Measurements from ENCODE around the gene GCHFR.
A peak's percentile ranks its signal among the peaks of the same experiment; 100 is the strongest.

GCHFR gene

DNA sequence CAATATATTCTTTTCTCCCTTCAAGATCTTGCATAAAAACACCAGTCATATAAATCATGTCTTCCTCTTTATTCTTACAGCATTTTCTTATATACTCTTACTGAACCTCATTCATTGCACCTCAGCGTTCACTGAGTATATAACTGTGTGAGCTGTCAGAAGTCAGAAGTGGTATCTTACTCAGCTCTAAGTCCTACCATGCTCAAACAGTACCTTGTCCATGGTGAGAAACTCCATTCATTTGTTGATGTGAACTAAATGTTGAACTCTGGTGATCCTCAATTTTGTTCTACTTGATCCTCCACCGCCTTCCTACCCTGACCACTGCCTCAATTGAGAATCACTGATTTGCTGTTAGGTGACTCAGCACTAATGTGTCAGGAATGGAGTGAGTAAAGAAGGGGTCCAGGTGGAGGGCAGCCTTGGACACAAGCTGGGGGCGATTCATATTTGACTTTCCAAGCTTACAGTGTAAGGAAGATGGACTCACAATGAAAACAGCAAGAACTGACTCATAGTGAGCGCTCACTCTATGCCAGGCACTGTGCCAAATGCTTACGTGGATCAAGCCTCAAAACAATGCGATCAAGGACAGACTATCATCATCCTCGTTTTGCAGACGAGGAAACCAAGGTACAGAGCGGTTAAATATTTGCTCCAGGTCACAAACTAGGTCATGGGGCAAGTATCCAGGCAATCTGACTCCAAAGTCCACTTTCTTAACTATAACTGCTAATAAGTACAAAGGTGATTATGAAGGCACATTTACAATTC is 29.5 kb downstream of the GCHFR start:
- no peak overlapping the region for H3K4me3 ChIP-seq (ENCODE audit: low read length in 2 of 2)
- H3K4me1 ChIP-seq (ENCODE audit: control insufficient read depth, insufficient read depth, low read length): peaks cover 4% of the 10 kb centered on the region
- H3K27ac ChIP-seq (ENCODE audit: low read length): no peak overlapping the region
- H3K36me3 ChIP-seq (ENCODE audit: control insufficient read depth in 2 of 2, insufficient read depth in 2 of 2, low read length in 2 of 2): peaks cover 0 to 7% of the 10 kb centered on the region in 2 donors
- no peaks in the 10 kb centered on the region for H3K27me3 ChIP-seq (ENCODE audit: control insufficient read depth in 1 of 2, insufficient read depth in 2 of 2, low read length in 2 of 2)
- H3K9me3 ChIP-seq (ENCODE audit: control insufficient read depth in 2 of 2, low read length in 2 of 2): no peaks in the 10 kb centered on the region
- no peak overlapping the region for H3K9ac ChIP-seq (ENCODE audit: low read length in 2 of 2)

- H3K27ac ChIP-seq (ENCODE audit: low read length): no peak overlapping the region
These were observed 32.2 kb downstream of the GCHFR start for GRCh38 chr15:40796041-40796440.

DNA sequence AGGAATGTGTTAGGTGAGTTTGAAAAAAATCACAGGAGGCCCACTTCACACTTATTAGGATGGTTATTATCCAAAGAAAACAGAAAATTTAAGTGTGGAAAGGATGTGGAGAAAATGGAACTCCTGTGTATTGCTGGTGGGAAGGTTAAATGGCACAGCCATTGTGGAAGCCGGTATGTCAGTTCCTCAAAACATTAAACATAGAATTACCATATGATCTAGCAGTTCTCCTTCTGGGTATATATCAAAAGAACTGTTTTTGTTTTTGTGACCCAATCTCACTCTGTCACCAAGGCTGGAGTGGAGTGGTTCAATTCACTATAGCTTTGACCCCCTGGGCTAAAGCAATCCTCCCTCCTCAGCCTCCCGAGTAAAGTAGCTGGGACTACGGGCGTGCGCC is 32.6 kb downstream of the GCHFR start:
- no peaks in the 10 kb centered on the region for H3K27me3 ChIP-seq (ENCODE audit: control insufficient read depth in 1 of 2, insufficient read depth in 2 of 2, low read length in 2 of 2)
- no peak overlapping the region for H3K9ac ChIP-seq (ENCODE audit: low read length in 2 of 2)
- no peaks in the 10 kb centered on the region for H3K4me1 ChIP-seq (ENCODE audit: control insufficient read depth, insufficient read depth, low read length)
- H3K36me3 ChIP-seq (ENCODE audit: control insufficient read depth in 2 of 2, insufficient read depth in 2 of 2, low read length in 2 of 2): peaks cover 4 to 8% of the 10 kb centered on the region in 2 donors
- no peak overlapping the region for H3K27ac ChIP-seq (ENCODE audit: low read length)
- no peak overlapping the region for H3K4me3 ChIP-seq (ENCODE audit: low read length in 2 of 2)
- H3K9me3 ChIP-seq (ENCODE audit: control insufficient read depth in 2 of 2, low read length in 2 of 2): no peaks in the 10 kb centered on the region

More at GRCh38 chr15:40796041-40796440, 32.2 kb downstream of the GCHFR start:
- Histone ChIP-seq H3K4me1 (ENCODE audit: control insufficient read depth, insufficient read depth, low read length) (no peaks in the 10 kb centered on the region), H3K9me3 (ENCODE audit: control insufficient read depth in 2 of 2, low read length in 2 of 2) (no peaks in the 10 kb centered on the region), H3K4me3 (ENCODE audit: low read length in 2 of 2) (no peak overlapping the region), H3K9ac (ENCODE audit: low read length in 2 of 2) (no peak overlapping the region), H3K27me3 (ENCODE audit: control insufficient read depth in 1 of 2, insufficient read depth in 2 of 2, low read length in 2 of 2) (no peaks in the 10 kb centered on the region), H3K36me3 (ENCODE audit: control insufficient read depth in 2 of 2, insufficient read depth in 2 of 2, low read length in 2 of 2) (peaks cover 2 to 8% of the 10 kb centered on the region in 2 donors)

DNA sequence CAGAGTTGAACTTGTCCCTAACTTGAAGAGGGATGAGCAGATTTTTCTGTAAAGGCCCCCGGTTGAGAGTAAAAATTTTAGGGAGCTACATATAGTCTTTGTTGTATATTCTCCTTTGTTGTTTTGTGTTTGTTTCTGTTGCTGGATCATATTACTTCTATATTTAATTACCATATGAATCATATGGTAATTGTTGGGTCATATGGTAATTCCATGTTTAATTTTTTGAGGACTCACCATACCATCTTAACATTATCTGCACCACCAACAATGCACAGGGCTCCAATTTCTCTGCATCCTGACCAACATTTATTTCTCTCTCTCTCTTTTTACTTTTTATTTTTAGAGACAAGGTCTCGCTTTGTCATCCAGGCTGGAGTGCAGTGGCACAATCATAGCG is 35.7 kb downstream of the GCHFR start:
- Histone ChIP-seq H3K27me3 (ENCODE audit: control insufficient read depth in 1 of 2, insufficient read depth in 2 of 2, low read length in 2 of 2) (no peaks in the 10 kb centered on the region), H3K4me3 (ENCODE audit: low read length in 2 of 2) (no peak overlapping the region), H3K4me1 (ENCODE audit: control insufficient read depth, insufficient read depth, low read length) (no peaks in the 10 kb centered on the region), H3K9me3 (ENCODE audit: control insufficient read depth in 2 of 2, low read length in 2 of 2) (no peaks in the 10 kb centered on the region), H3K27ac (ENCODE audit: low read length) (no peak overlapping the region), H3K9ac (ENCODE audit: low read length in 2 of 2) (no peak overlapping the region), H3K36me3 (ENCODE audit: control insufficient read depth in 2 of 2, insufficient read depth in 2 of 2, low read length in 2 of 2) (peaks cover 3 to 4% of the 10 kb centered on the region in 2 donors)

DNA sequence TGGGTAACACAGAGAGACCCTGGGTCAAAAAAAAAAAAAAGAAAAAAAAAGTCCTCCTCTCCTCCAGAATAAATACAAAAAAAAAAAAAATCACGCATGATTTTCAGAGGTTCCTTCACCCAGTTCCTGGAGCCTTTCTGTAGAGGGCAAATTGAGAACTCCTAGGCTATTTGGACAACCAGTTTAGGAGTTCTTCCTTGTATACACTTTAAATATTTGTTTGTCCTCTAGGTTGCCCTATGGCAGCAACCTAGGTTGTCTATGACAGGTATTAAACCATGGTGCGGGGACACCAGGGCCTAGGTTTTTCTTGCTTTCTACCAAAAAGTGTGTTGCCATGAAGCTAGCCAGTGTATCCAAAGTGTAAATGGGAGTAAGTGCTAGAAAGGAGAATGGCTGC is 39.2 kb downstream of the GCHFR start:
- Histone ChIP-seq H3K4me3 (ENCODE audit: low read length in 2 of 2) (no peak overlapping the region), H3K36me3 (ENCODE audit: control insufficient read depth in 2 of 2, insufficient read depth in 2 of 2, low read length in 2 of 2) (peaks cover 3 to 4% of the 10 kb centered on the region in 2 donors), H3K27me3 (ENCODE audit: control insufficient read depth in 1 of 2, insufficient read depth in 2 of 2, low read length in 2 of 2) (no peaks in the 10 kb centered on the region), H3K4me1 (ENCODE audit: control insufficient read depth, insufficient read depth, low read length) (peaks cover 10% of the 10 kb centered on the region), H3K9me3 (ENCODE audit: control insufficient read depth in 2 of 2, low read length in 2 of 2) (no peaks in the 10 kb centered on the region), H3K27ac (ENCODE audit: low read length) (no peak overlapping the region), H3K9ac (ENCODE audit: low read length in 2 of 2) (no peak overlapping the region)

GRCh38 chr15:40803688-40804087 is 39.8 kb downstream of the GCHFR start:
- H3K27me3 ChIP-seq (ENCODE audit: control insufficient read depth in 1 of 2, insufficient read depth in 2 of 2, low read length in 2 of 2): no peaks in the 10 kb centered on the region
- no peaks in the 10 kb centered on the region for H3K9me3 ChIP-seq (ENCODE audit: control insufficient read depth in 2 of 2, low read length in 2 of 2)
- no peak overlapping the region for H3K27ac ChIP-seq (ENCODE audit: low read length)
- no peak overlapping the region for H3K4me3 ChIP-seq (ENCODE audit: low read length in 2 of 2)
- no peak overlapping the region for H3K9ac ChIP-seq (ENCODE audit: low read length in 2 of 2)
- H3K36me3 ChIP-seq (ENCODE audit: control insufficient read depth in 2 of 2, insufficient read depth in 2 of 2, low read length in 2 of 2): peaks cover 0 to 4% of the 10 kb centered on the region in 2 donors
- peaks cover 15% of the 10 kb centered on the region for H3K4me1 ChIP-seq (ENCODE audit: control insufficient read depth, insufficient read depth, low read length)

- H3K36me3 ChIP-seq (ENCODE audit: control insufficient read depth in 2 of 2, insufficient read depth in 2 of 2, low read length in 2 of 2): peaks cover 0 to 14% of the 10 kb centered on the region in 2 donors
- H3K4me1 ChIP-seq (ENCODE audit: control insufficient read depth, insufficient read depth, low read length): peaks cover 19% of the 10 kb centered on the region
- peak overlapping the region; percentile 100 for H3K4me3 ChIP-seq (ENCODE audit: low read length in 2 of 2)
- no peaks in the 10 kb centered on the region for H3K9me3 ChIP-seq (ENCODE audit: control insufficient read depth in 2 of 2, low read length in 2 of 2)
- H3K9ac ChIP-seq (ENCODE audit: low read length in 2 of 2): peak overlapping the region; percentile 98 to 99
- no peaks in the 10 kb centered on the region for H3K27me3 ChIP-seq (ENCODE audit: control insufficient read depth in 1 of 2, insufficient read depth in 2 of 2, low read length in 2 of 2)
- H3K27ac ChIP-seq (ENCODE audit: low read length): peak overlapping the region; percentile 86
These were observed 42.8 kb downstream of the GCHFR start for GRCh38 chr15:40806672-40807027.

DNA sequence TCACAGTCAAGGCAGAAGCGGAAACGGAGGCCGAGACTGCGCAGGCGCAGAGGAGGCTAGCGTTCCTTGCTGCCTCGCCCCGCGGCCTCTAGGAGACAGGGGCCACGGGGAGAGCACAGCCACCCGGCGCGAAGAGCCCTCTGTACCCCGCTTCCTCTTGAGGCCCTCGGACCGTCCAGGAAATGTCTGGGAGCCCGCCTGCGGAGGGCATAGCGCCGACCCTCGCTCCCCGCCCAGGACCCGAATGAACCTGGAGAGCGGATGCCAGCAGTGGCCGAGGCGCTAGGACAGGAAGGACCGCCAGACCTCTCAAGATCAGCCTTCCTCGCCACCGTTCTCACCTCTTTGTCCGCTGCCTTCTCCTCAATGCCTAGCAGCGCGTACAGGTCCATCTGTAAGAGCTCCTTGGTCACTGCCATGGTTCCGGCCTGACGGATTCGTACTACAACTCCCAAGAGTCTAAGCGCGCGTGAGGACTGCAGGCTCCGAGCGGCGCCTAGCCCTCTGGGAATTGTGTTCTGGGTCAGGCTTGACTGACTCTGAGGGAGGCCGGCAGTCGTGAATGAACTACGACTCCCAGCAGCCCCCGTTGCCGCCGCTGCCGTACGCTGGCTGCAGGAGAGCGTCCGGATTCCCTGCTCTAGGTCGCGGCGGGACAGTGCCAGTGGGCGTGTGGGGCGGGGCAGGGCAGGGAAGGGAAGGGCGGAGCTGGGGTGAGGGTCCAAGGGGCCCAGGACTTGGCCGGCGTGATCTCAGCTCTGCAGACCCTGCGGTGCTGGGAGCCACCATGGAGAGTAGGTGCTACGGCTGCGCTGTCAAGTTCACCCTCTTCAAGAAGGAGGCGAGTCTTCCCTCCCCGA is 43.4 kb downstream of the GCHFR start, which contains the start of the genes DNAJC17 and ZFYVE19:
Gene DNAJC17 (minus strand): TSS at position 446 of the 860 bp plus-strand sequence. CDS start 27 bp downstream, at position 419.
Gene ZFYVE19 (plus strand): TSS at position 62 of the 860 bp plus-strand sequence. CDS start 501 bp downstream, at position 563.
- H3K9ac ChIP-seq (ENCODE audit: low read length in 2 of 2): peak within 1 kb of the TSS; percentile 98 to 99
- peaks cover 19% of the 10 kb centered on the region for H3K4me1 ChIP-seq (ENCODE audit: control insufficient read depth, insufficient read depth, low read length)
- H3K36me3 ChIP-seq (ENCODE audit: control insufficient read depth in 2 of 2, insufficient read depth in 2 of 2, low read length in 2 of 2): peaks cover 0 to 14% of the 10 kb centered on the region in 2 donors
- H3K27ac ChIP-seq (ENCODE audit: low read length): peak within 1 kb of the TSS; percentile 86
- H3K4me3 ChIP-seq (ENCODE audit: low read length in 2 of 2): peak within 1 kb of the TSS; percentile 100
- no peaks in the 10 kb centered on the region for H3K27me3 ChIP-seq (ENCODE audit: control insufficient read depth in 1 of 2, insufficient read depth in 2 of 2, low read length in 2 of 2)
- H3K9me3 ChIP-seq (ENCODE audit: control insufficient read depth in 2 of 2, low read length in 2 of 2): no peaks in the 10 kb centered on the region

DNA sequence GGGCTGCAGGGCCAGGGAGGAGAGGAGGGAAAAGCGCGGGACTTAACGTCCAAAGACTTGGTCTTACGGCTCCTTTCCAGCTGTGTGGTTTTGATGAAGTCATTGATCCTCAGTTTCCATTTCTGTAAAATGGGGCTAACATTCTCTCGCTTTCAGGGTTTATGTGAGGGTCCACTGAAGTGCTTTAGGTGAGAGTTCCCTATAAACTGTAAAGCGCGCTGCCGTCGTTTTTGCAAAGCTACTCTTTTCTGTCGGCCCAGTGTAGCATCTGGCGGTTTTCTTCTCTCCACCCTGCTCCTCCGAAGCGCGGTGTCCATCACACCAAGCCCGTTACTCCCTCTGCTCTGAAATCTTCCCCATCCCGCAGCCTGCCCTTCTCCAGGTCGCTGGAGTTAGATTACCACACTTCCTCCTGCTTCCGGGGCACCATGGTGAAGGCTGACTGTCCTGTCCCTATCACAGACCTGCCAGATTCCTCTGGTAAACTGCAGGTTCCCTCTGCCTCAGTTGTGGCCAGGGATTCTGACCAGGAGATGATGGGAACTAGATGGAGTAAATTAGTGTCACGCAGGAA is 44.1 kb downstream of the GCHFR start:
- Histone ChIP-seq H3K9me3 (ENCODE audit: control insufficient read depth in 2 of 2, low read length in 2 of 2) (no peaks in the 10 kb centered on the region), H3K4me1 (ENCODE audit: control insufficient read depth, insufficient read depth, low read length) (peaks cover 19% of the 10 kb centered on the region), H3K27me3 (ENCODE audit: control insufficient read depth in 1 of 2, insufficient read depth in 2 of 2, low read length in 2 of 2) (no peaks in the 10 kb centered on the region), H3K36me3 (ENCODE audit: control insufficient read depth in 2 of 2, insufficient read depth in 2 of 2, low read length in 2 of 2) (peaks cover 0 to 18% of the 10 kb centered on the region in 2 donors), H3K27ac (ENCODE audit: low read length) (no peak overlapping the region), H3K4me3 (ENCODE audit: low read length in 2 of 2) (peak overlapping the region; percentile 100), H3K9ac (ENCODE audit: low read length in 2 of 2) (peak overlapping the region; percentile 59 to 60)

GRCh38 chr15:40808861-40809450 is 45.1 kb downstream of the GCHFR start:
- Histone ChIP-seq H3K27me3 (ENCODE audit: control insufficient read depth in 1 of 2, insufficient read depth in 2 of 2, low read length in 2 of 2) (no peaks in the 10 kb centered on the region), H3K27ac (ENCODE audit: low read length) (no peak overlapping the region), H3K36me3 (ENCODE audit: control insufficient read depth in 2 of 2, insufficient read depth in 2 of 2, low read length in 2 of 2) (peaks cover 0 to 20% of the 10 kb centered on the region in 2 donors), H3K9me3 (ENCODE audit: control insufficient read depth in 2 of 2, low read length in 2 of 2) (no peaks in the 10 kb centered on the region), H3K4me1 (ENCODE audit: control insufficient read depth, insufficient read depth, low read length) (peaks cover 19% of the 10 kb centered on the region), H3K9ac (ENCODE audit: low read length in 2 of 2) (no peak overlapping the region), H3K4me3 (ENCODE audit: low read length in 2 of 2) (no peak overlapping the region)
